HG03103 (cell line): ENCODE data around the gene STIP1.
"Not testable (repeated sequence)": the region's sequence is repeated elsewhere in the genome, so short reads cannot be mapped to it uniquely, and the experiment has no call there.

ENCODE experiments used
- ATAC-seq: cut with Tn5 transposase; IDR thresholded peaks from one replicate; pipeline ENCODE4 v1.9.1; 2021; ENCODE audit warnings: low read depth; ENCODE audit not compliant: unreplicated experiment

Gene STIP1

DNA sequence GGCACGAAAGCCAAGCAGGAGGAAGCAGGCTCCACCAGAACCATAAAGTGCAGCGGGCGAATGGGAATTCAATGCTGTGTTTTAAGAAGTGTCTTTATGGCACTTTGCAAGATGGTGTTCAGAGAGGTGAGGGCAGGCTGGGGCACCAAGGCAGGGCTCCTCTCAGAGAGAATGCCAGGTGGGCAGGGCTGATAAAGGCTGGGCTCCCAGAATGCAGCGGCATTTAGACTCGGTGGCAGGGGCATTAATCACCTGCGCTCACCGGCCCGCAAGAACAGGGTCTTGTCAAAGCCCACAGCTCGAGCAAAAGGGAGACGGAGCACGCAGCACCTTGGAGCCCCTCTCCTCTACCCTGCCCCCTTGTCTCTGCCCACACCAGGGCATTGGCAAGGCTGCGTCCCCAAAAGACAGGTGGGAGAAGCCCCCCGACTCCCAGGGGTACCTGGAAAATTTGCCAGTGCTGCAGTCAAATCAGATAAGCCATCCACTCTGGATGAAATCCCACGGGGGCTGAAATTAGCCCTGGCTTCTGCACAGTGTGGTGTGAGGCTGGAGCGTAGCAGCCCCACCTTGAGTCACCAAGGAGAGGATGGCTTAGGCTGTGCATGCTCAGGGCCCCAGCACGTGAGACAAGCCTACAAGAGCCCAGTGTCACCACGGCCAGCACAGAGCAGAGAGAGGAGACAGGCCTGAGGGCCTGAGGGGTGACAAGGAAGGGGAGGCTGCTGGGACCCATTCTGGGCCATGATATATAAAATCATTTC, 28.2 kb upstream of the STIP1 start:
- ATAC-seq, result no peak

DNA sequence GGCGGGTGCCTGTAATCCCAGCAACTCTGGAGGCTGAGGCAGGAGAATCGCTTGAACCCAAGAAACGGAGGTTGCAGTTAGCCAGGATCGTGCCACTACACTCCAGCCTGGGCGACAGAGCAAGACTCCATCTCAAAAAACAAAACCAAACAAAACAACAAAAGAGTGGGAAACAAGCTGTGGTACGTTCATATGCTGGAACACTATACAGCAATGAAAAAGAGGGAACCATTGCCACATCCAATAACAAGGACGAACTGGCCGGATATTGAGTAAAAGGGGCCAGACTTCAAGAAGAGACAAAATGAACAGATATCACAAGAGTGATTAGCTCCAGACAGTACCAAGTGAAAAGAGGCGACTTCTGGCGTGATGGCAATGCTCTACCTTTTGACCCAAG, 24.9 kb upstream of the STIP1 start:
- no peak for ATAC-seq

DNA sequence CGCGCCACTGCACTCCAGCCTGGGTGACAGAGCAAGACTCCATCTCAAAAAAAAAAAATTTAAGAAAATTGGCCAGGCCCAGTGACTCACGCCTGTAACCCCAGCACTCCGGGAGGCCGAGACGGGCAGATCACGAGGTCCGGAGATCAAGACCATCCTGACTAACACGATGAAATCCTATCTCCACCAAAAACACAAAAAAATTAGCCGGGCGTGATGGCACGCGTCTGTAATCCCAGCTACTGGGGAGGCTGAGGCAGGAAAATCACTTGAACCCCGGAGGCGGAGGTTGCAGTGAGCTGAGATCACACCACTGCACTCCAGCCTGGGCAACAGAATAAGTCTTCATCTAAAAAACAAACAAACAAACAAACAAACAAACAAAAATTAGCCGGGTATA, 23.2 kb upstream of the STIP1 start:
- not testable (repeated sequence) for ATAC-seq

DNA sequence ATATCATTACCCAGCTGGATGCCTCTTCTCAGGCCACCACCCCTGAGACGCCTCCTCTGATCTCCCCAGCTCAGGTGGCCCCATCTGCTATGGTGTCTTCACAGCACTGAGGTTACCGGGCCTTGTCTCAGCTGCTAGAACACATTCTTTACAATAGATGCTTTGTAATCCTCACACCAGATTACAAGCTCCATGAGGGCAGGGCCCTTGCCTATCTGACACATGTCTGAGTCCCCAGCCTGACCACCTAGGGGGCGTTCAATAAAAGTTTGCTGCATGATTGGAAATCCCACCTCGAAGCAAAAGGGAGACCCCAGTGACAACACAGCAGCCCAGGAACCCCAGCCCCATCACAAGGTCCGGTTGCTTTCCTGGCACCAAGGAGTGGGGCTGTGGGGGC, 22.0 kb upstream of the STIP1 start:
- no peak for ATAC-seq

DNA sequence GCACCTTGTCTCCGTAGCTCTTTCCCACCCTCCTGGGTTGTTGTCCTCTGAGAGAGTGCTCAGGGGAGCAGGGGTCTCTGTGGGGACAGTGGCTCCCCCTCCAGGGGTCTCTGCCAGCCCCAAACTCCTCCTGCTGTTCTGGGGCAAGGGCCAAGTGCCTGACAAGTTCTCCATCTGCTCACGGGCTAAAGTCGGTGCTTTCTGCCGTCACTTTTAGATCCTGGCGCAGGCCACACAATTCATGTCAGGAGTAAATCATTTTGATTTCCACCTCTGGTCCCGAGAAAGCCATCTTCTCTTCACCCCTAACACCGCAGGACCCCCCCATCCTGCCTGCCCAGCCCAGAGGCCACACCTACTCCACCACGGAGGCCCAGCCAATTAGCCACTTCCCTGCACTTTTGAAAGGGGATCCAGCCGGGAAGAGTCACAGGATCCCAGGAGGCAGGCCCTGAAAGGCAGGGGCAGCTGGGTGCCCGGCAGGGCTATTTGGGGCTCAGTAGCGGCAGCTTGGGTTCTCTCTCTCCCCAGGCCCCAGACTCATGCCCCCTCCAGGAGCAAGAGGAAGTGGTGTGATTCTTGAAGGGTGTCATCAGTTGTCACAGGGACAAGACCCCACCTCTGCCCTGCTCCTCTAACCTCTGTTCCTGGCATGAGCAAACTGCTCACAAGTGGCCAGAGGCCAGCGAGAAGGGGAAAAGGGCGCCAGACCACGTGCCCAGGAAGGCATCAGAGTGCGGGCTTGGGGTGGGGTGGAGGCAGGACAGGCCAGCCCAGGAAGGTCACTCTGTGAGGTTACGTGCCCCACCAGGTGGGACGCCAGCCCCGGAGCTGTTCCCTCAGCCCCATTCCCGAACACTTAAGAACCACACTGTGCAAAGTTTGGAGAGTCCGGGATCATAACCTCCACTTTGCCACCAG, 21.3 kb upstream of the STIP1 start:
- ATAC-seq, result no peak

DNA sequence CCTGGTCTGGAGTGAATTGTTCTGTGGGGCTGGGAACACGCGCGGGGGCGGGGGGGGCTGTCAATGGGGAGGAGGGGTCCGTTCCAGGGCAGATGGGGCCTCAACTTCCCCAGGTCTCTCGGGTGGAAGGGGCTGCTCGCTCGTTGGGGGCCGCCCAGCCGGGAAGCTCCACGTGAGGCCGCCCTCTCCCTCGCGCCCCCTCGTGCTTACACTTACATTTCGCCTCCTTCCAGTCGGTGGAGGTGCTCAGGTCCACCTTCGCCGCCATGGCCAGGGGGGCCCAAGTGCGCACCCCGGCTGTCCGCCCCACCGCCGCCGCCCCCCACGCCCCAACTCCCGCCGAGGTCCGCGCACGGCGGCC, 20.5 kb upstream of the STIP1 start:
- ATAC-seq, result no peak

DNA sequence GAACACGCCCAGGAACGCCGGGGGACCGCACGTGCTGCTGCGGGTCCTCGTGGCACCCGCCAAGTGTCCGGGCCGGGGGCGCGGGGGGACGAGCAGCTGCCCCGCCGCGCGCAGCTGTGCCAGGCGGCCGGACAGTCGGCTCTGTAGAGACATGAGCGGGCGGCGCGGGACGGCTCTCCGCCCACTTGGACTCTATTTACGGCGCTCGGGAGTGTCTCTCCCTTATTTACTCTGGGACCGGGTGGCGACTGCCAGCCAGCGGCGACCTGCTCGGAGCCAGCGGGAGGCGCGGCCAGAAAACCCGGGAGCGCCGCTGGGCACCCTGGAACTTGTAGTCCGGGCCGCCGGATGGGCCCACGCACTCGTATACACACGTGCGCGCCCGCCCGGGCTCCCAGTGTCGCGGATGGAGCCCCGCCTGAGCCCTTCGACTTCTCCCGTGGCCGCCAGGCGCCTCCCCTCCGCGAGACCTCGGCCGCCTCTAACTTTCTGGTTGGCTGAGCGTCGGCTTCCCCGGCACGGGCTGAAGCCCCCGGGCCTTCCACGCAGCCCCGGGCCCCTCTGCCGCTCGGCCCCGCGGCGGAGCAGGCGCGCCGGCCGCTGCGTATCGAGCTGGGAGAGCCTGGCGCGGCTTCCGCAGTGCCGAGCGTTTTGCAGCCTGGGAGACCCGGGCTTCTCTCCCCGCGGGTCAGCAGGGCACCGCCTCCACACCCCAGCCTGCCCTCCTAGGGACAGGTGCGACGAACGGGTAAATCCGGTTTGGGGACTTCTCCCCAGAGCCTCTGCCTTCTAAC, 19.9 kb upstream of the STIP1 start, which contains the start of gene MACROD1:
Gene MACROD1 (minus strand): TSS at position 272 of the 794 bp plus-strand sequence. CDS start 119 bp downstream, at position 153.
- peak; percentile 75 for ATAC-seq

DNA sequence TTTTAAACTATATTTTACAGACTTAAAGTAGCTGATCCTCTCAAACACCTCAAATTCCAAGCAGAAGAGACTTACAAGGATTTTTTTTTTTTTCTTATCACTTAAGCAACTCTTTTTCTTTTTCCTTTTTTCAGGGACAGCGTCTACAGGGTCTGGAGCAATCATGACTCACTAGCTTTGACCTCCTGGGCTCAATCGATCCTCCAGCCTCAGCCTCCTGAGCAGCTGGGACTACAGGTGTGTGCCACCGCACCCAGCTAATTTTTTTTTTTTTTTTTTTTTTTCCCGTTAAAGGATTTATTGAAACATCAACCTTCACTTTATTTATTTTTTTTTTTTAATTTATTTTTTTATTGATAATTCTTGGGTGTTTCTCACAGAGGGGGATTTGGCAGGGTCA, 15.6 kb upstream of the STIP1 start:
- ATAC-seq, result no peak

DNA sequence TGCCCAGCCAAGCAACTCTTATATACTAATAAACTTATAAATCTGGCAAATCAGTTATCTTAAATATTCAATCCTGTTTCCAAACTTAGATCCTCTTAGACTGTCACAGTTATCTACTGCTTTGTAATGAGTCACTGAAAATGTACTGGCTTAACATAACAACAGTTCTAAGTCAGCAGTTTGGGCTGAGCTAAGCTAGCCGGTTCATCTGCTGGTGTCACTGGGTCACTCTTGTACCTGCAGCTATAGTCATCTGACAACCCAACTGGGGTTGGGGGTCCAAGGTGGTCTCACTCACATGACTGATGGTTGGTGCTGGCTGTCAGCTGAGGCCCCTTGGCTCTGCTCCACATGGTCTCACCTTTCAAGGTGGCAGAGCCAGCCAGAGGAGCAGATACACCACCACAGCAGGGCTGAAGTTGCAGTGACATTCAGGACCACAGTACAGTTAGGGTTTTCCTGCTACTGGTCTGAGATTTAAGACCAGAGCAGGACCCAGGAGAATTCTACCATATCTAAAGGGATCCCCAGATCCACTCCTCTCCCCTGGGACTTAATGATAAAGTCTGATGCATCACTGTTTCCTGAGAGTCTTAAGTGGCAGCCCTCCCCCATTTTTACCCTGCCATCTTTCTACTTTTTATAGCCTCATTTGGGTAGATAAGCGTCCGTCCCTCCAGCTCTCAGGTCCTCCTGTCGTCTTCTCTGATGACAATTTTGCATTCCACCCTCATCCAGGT, 12.2 kb upstream of the STIP1 start:
- no peak for ATAC-seq

DNA sequence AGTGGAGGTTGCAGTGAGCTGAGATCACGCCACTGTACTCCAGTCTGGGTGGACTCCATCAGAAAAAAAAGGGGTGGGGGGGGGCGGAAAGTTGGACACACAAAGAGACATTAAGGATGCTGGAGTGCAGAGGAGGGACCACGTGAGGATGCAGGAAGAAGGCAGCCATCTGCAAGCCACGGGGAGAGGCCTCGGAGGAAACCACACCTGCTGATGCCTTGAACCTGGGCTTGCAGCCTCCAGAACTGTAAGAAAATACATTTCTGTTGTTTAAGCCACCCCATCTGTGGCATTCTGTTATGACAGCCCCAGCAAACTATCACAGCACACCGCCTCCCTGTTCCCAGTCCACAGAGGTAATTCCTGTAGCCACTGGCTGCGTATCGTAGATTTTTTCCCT, 9.2 kb upstream of the STIP1 start:
- no peak for ATAC-seq

DNA sequence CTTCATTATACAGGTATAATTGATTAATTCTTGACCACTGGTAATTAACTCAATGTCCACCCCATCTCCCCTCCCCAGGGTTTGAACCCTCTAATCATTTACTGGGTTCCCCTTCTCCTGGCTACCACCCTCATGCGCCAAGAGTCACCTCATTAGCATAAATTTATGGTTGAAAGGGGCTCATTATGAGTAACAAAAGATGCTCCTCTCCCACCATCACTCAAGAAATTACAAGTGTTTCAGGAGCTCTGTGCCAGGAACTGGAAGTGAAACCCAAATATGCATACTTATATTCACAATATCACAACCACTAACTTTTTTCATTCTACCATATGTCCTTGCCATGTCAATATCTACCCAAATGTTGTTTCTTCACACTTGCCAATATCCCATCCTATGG, 7.8 kb upstream of the STIP1 start:
- no peak for ATAC-seq

DNA sequence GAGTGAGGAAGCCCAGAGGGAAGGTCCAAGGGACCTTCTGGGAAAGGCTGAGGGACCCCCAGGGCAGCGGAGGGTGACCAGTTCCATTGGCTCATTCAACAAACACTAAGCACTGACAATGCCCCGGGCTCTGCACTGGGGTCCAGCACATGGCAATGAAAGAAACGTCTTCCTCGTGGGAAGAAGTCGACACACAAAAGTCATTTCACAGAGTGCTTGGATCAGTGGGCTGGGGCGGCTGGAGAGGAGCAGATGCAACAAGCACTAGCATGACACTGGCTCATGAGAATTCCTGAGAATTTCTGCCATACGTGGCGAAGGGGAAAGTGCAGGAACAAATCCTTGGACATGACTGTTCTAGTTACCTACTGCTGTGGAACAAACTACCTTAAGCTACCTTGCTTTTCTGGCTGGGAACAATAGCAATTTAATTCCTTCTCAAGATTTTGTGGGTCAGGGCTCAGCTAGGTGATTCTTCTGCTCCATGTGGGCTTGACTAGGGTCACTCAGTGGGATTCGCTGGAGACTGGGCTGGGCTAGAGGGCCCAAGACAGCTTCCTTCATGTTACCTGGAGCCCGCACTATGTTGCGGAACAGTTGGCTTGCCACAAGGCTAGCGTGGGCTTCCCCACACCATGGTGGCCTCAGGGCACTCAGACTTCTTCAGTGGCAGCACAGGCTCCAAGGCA, 6.9 kb upstream of the STIP1 start:
- no peak for ATAC-seq

DNA sequence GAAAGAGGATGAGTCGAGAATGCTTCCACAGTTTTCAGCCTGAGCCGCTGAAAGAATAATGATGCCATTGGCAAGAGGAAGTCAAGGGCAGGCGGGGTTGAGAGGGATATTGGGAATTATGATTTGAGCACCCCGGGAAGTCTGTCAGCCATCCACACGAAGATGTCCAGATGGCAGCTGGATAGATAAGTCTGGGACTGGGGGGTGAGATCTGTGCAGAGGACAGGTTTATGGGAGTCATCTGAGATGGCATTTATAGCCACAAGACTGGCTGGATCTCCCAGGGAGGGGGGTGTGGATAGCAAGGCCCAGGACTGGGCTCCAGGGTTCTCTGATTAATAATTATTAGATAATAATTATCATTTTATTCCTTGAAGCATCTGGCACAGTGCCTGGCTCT, 5.1 kb upstream of the STIP1 start:
- no peak for ATAC-seq

DNA sequence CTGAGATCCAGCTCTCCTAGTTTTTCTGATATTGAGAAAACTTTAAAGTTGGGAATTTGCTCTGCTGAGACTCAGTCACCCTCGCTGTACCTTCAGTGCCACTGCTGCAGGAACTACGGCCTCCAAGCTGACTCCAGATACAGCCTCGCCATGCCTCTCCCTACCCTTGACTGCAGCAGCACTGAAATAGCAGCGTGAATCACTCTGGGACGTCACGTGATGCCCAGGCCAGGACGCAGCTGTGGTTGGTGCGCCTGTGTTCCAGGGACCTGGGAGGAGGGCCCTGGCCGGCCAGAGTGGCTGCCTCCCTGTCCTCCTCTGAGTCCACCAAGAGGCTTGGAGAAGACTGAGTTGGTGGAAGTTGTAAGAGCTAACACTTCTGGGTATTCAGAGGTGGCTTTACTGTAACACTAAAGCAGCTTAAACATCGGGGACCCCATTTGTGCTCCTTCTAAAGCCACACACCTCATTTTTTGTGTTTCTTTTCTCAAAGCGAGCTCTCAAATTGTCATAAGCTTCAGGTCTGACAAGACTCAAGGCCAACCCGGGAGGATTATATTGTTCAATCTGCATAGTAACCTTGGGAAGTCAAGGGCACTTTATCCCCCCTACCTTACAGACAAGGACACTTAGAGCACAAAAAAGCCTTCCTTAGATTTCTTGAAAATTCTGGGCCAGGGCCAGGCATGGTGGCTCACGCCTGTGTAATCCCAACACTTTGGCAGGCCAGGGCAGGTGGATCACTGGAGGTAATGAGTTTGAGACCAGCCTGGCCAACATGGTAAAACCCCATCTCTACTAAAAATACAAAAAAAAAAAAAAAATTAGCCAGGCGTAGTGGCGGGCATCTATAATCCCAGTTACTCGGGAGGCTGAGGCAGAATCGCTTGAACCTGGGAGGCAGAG, 4.2 kb upstream of the STIP1 start:
- ATAC-seq, result no peak

DNA sequence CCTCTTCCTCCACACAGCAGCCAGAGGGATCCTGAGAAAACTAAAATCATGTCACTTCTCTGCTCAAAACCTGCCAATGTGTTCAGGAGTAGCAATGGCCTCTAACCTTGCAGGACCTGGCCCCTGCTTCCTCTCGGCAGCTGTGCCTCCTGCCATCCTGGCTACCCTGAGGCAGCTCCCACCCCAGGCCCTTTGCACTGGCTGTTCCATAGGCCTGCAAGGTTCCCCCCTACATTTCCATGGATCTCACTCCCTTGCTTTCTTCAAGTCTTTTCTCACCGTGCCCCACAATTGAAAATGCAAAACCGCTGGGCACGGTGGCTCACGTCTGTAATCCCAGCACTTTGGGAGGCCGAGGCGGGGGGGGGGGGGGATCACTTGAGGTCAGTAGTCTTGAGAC, 2.1 kb upstream of the STIP1 start:
- no peak for ATAC-seq

DNA sequence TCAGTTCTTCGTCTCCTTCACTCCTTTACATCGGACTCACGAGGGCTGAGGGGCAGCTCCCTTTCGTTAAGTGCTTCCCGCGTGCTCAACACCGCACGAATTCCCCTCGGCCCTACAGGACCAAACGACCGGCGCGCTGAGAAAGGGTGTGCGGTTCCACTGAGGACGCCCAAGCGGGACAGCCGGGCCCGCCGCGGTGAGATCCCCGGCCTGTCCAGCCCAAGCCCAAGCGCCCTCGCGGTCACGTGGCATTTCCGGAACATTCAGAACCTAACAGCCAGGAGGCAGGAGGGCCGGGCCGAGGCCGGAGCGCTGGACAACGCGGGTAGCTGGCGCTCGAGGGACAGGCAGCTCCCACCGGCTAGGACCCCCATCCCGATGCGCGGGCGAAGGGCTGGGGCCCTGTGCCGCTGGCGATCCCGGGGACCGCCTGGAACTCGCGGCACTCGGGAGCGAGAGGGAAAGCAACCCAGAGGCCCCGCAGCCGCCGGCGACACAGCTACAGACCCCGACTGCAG, 737 bp upstream of the STIP1 start:
- ATAC-seq, result peak; percentile 8

DNA sequence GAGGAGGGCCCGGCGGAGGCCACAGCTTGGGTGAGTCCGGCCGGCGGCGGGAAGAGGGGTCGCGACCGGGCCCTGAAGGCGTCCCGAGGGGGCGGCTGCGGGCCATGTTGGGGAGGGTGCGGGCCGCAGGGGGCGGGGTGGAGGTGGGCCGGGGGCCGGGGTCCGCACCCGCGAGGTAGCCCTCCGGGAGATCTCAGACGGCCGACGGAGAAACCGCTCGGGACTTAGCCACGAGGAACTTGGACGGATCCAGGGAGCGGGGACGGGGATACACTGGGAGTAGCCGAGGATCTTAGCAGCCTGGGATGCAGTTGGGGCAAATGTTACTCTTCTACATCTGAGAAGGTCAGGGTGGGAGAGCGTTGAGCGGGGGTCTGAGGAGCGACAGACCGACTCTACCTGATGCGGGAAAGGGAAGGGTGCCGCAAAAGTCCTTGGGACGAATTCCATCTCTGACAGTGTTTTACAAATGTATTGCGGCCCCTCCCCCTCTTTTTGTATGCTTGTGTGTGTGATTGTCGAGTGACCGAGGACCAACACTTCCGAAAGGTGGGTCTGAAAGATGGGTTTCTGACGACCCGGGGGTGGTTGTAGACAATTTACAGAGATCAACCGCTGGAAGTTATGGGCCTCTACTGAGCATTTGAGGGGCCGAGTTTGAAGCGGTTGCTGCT, 658 bp downstream of the STIP1 start:
- no peak for ATAC-seq

DNA sequence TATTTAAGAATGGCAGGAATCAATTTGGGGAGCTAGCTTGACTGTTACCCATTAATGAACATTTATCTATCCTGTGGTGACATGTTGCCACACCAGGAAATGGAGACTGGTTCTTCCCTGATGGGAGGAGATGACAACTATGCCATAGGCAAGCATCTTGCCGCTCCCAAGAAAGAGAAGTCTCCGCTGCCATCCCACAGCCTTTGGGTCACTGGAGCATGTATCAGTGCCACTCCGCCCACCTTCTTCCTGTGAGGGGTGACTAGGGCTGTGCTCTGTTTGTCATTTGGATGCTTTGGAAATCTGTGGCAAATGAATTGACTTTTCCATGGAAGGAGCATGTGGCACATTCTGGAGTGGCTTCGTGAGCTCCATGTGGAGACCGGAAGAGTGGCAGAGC, 6.5 kb downstream of the STIP1 start:
- ATAC-seq, result no peak
